HG03135 (cell line): ENCODE measurements around the gene NR4A2.
"Not testable (repeated sequence)": the region's sequence is repeated elsewhere in the genome, so short reads cannot be mapped to it uniquely, and the experiment has no call there.

Experiments
- ATAC-seq: cut with Tn5 transposase; IDR thresholded peaks from one replicate; pipeline ENCODE4 v1.9.1; 2021; ENCODE audit warnings: mild to moderate bottlenecking, moderate library complexity; ENCODE audit not compliant: unreplicated experiment

Gene NR4A2

GRCh38 chr2:156322686-156323231 lies 9.8 kb downstream of the NR4A2 start:
- peak; percentile 23 for ATAC-seq

- ATAC-seq: peak; percentile 43
Observed at GRCh38 chr2:156322051-156322685, 10.4 kb downstream of the NR4A2 start.

GRCh38 chr2:156321243-156321904 lies 11.1 kb downstream of the NR4A2 start:
- ATAC-seq: no peak

- no peak for ATAC-seq
Observed at GRCh38 chr2:156320486-156321098, 11.9 kb downstream of the NR4A2 start.

GRCh38 chr2:156319811-156320485 lies 12.6 kb downstream of the NR4A2 start:
- no peak for ATAC-seq

GRCh38 chr2:156317631-156318030 lies 14.9 kb downstream of the NR4A2 start:
- ATAC-seq: no peak

GRCh38 chr2:156311976-156312375 lies 20.5 kb downstream of the NR4A2 start:
- no peak for ATAC-seq

- ATAC-seq: no peak
Observed at GRCh38 chr2:156310773-156311172, 21.7 kb downstream of the NR4A2 start.

GRCh38 chr2:156309917-156310316 lies 22.6 kb downstream of the NR4A2 start:
- ATAC-seq: no peak

GRCh38 chr2:156309167-156309566 lies 23.4 kb downstream of the NR4A2 start:
- no peak for ATAC-seq

- ATAC-seq: no peak
Observed at GRCh38 chr2:156306821-156307220, 25.7 kb downstream of the NR4A2 start.

GRCh38 chr2:156305121-156305520 lies 27.4 kb downstream of the NR4A2 start:
- no peak for ATAC-seq

- ATAC-seq: no peak
Observed at GRCh38 chr2:156300337-156300736, 32.2 kb downstream of the NR4A2 start.

- no peak for ATAC-seq
Observed at GRCh38 chr2:156294945-156295580, 37.5 kb downstream of the NR4A2 start.

- not testable (repeated sequence) for ATAC-seq
Observed at GRCh38 chr2:156293382-156293781, 39.1 kb downstream of the NR4A2 start.

- no peak for ATAC-seq
Observed at GRCh38 chr2:156279446-156280150, 52.9 kb downstream of the NR4A2 start.
